T-helper 2 cell (primary cell): Measurements from ENCODE around the gene PPM1H.
"Not testable (repeated sequence)": the region's sequence is repeated elsewhere in the genome, so short reads cannot be mapped to it uniquely, and the experiment has no call there.

Source experiments
- DNase-seq, 5 experiments: peaks; one replicate each; pipeline versions ENCODE4 v3.0.0 to v3.0.0-alpha.2; 2012 to 2022

PPM1H gene

DNA sequence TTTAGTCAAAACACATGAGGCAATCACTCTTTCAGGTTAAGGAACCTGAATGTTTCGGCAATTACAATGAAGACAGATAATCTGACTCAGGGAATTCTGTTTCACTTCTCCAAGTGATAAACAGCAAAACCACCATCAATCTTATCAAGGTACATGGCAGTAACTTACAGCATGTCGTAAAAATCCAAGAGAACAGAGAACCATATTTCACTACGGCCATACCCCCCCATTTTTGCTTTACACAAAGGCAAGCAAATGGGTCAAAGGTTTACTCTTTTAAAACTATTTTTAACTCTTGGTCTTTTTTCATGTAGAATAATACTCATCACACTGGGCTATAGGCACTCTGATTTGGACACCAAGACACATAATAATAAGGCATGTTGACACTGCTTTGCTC, 102.4 kb downstream of the PPM1H start:
- DNase-seq: no peak

- no peak for DNase-seq
These were observed 102.9 kb downstream of the PPM1H start for GRCh38 chr12:62832027-62832426.

GRCh38 chr12:62827855-62828254, 107.1 kb downstream of the PPM1H start:
- no peak for DNase-seq

DNA sequence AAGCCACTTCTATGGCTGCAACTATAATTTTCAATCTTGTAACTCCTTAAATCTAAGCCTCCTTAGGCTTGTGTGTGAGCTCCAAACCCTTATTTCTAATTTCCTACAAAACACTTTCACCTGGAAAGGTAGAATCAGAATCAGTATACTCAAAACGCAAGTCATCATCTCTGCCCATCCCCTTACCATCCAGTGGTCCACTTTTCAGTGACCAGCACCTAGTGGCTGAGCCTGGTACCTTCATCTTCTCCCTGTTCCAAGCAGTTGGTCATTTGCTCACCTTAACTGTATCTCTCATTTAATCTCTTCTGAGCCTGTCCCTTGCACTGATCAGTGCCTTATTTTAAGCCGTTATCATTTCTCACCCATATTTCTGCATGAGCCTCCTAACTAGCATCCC, 107.9 kb downstream of the PPM1H start:
- no peak for DNase-seq

GRCh38 chr12:62817556-62818271, 117.2 kb downstream of the PPM1H start:
- no peak for DNase-seq

- DNase-seq: no peak
These were observed 120.7 kb downstream of the PPM1H start for GRCh38 chr12:62814243-62814642.

DNA sequence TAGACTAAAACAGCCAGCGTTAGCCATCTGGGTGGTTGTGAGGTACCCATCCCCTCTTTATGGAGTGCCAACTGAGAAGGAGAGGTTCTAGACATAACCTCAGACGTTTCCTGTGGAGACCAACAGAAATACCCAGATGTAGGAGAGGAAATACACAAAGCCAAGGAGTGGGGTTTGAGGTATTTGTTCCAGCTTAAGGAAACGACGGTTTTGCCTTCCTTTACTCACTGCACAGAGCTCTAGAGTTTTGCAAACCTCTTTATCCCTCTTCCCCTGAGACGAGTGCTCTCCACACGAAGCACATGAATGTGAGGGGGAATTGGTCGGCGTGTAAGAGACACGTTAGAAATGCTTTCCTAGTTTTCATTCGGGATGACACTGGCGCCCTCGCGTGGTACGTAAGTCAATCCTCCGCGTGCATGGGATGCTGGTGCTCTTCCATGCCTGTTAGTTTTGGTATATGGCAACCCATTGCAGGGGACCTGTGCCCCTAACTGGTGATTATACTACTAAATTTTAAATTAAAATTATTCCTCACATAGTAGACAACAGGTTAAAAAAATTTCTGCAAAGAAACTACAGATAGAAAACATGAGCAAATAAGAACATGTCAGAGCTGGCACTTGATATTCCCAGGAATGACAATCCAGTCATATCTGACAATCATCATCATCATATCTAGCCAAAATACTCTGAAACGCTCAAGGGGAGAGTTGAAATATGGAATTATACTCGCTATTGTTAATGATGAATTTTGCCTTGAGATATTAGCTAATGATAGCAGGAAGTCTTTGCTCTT, 121.7 kb downstream of the PPM1H start:
- DNase-seq: peak in 2 of 5 experiments; percentile 3 to 51

GRCh38 chr12:62811481-62811880, 123.5 kb downstream of the PPM1H start:
- DNase-seq: not testable (repeated sequence)

DNA sequence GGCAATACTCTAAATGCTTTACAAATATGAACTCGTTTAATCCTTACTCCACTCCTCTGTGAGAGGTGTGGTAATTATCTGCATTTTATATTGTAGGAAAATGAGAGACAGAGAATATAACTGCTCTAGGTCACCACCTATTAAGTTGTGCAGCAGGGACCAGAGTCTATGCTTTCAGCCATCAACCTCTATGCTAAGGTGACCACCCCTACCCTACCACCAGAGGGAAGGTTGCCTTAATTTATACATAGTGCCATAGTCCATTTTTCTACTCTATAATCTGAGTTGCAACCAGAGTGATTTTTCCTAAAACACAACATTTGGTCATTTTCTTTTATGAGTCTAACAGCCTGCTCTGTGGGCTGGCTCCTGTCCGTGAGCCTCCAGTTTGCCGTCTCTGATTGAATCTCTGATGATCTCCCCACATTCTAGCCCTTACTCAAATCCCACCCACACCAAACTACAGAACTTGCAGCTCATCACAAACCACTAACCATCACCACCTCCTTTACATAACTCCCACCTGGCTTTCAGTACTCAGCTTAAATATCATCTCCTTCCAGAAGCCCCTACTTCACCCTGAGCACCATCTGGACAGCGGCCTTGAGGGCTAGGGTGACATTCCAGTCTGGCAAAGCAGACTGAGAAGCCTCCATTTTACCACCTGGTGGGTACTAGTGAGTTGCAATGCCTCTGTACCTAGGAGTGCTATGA, 126.6 kb downstream of the PPM1H start:
- DNase-seq: peak in 1 of 5 experiments; percentile 35

DNA sequence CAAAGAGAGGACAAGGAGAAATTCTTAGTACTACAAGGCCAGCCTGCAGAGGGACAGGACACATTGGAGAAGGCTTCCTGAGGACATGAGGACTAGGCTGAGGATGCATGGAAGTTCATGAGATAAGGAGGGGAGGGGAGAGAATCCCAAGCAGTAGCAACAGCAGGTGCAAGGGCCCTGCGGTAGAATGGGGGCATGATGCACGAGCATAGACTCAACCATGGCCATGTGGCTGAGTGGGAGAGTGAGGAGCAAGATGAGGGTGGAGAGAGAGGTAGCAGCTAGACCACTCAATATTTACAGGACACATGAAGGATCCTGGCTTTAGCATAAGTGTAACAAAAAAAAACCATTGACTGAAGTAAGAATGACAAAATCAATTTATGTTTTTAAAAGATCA, 128.1 kb downstream of the PPM1H start:
- DNase-seq: no peak

DNA sequence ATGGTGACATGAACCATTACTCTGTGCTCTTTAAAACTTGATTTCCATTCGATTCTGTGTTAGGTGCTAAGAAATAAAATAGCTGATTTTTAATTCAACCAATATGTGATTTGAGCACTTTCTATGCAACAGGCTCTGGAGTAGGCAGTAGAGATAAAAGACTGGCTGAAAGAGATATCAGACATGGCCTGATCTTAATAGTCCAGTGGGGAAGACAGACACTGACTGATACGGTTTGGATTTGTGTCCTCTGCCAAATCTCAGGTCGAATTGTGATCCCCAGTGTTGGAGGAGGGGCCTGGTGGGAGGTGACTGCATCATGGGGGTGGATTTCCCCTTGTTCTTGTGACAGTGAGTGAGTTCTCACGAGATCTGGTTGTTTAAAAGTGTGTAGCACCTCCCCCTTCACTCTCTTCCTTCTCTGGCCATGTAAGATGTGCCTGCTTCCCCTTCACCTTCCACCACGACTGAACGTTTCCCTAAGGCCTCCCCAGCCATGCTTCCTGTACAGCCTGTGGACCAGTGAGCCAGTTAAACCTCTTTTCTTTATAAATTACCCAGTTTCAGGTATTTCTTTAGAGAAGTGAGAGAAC, 128.6 kb downstream of the PPM1H start:
- no peak for DNase-seq

GRCh38 chr12:62805517-62805916, 129.4 kb downstream of the PPM1H start:
- peak in 1 of 5 experiments; percentile 52 for DNase-seq

DNA sequence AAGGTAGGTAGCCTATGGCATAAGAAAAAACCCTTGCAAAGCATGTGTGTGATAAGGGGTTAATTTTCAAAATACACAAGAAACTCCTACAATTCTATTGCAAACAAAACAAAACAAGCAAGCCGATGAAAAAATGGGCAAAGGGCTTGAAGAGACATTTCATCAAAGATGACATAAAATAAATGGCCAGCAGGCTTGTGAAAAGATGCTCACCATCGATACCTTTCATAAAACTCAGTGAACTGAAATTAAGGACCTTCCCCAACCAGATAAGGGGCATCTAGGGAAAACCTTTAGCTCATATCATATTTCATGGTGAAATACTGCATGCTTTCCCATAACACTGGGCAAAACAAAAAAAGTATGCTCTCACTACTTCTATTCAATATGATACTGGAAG, 131.2 kb downstream of the PPM1H start:
- no peak for DNase-seq

DNA sequence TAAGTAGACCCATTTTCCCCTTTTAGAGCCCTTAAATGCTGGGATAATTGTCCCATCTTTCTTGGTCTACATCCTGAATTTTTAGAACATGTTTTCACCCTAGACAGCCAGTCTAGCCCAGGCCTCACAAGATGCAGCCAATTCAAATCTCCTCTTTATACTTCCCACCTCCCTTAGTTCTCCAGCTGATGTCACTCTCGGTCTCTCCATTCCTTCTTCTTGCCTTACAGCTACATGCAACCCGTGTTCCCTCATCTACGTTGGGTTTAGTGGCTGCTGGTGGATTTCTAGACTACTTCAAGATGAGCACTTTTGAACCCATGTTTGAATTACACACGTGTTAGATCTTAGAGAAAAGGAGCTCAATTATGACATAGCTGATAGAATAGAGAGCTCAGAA, 132.0 kb downstream of the PPM1H start:
- DNase-seq: no peak

DNA sequence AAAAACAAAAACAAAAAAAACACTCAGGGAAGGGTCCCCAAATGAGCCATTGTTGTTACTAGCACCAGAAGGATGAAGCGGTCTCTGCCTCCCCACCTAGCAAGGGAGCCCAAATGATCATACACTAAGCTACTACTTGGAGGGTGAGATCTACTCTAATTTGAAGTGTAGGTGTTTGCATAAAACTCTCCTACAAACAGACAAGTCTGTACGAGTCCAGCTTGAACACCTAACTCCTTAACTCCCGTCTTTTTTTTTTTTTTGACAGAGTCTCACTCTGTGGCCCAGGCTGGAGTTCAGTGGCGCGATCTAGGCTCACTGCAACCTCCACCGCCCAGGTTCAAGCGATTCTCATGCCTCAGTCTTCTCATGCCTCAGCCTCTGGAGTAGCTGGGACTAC, 132.6 kb downstream of the PPM1H start:
- DNase-seq: no peak

GRCh38 chr12:62801796-62802195, 133.2 kb downstream of the PPM1H start:
- DNase-seq: no peak

GRCh38 chr12:62800707-62801400, 134.1 kb downstream of the PPM1H start:
- DNase-seq: no peak

GRCh38 chr12:62799766-62800406, 135.1 kb downstream of the PPM1H start:
- DNase-seq: peak in 1 of 5 experiments; percentile 37

- peak in 3 of 5 experiments; percentile 2 to 66 (median 17) for DNase-seq
These were observed 135.7 kb downstream of the PPM1H start for GRCh38 chr12:62799126-62799736.

DNA sequence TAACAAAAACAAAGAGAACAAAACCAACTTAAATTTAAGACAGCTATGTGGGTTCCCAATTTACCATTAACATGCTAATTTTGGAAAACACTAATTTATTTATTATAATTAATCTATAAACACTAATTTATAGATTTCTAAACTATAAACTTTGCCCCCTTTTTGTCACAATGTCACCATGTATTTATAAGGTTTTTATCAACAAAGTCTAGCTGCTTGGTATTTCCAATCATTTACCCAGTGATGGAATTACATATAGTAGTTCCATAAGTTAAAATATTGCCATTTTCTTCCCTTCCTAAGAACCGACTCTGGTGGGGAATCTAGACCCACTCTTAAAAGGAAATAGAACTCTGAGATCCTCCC, 140.7 kb downstream of the PPM1H start:
- no peak for DNase-seq
